Dermis microvascular lymphatic vessel endothelial cell (primary cell): ENCODE measurements around the gene HSF4. TPM values are rescaled to one million over a fixed set of nuclear protein-coding genes. Genes with fewer than 3 reads are reported as not detected.

Experiments used
- DNase-seq, 2 donors: peaks; one replicate each; pipeline versions ENCODE4 v3.0.0 to v3.0.0-alpha.2; 2010; ENCODE audit warnings: low read depth in 2 of 2
- total RNA-seq: library from RNA; depleted of rRNA; stranded (reverse); fragments of >200 nt; gene quantifications from 2 replicates; pipeline ENCODE4 v1.2.1, GENCODE V29; 2014

The HSF4 gene
- total RNA-seq, 1 donor from 2014 or later: 0.77 TPM

DNA sequence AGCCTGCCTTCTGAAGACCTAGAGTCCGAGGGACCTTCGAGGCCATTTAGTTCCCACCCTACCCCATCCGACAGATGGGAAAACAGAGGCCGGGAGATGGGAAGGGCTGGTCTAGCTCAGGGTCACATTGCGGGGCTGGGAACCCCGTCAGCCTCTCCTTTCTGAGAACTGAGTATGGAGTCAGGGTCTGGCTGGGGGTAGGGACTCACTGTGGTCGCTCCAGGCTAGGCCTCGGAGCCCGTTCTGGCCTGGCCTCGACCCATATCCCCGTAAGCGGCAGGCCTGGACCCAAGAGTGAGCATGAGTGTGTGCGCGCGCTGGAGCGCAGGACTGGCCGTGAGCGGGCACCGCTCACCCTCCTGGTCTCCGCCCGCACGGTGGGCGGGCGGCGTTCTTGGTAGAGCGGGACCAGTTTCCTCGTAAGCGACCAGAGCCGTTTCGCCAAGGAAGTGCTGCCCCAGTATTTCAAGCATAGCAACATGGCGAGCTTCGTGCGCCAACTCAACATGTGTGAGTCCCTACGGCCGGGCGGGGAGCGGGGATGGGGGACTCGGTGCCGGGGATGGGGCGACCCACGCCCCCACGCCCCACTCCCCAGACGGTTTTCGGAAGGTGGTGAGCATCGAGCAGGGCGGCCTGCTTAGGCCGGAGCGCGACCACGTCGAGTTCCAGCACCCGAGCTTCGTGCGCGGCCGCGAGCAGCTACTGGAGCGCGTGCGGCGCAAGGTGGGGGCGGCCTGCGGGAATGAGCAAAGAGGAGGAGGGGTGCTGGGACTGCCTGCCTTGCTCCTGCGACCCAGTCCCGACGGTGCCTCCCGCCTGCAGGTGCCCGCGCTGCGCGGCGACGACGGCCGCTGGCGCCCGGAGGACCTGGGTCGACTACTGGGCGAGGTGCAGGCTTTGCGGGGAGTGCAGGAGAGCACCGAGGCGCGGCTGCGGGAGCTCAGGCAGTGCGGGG, 855 bp downstream of the HSF4 start:
- DNase-seq: no peak

DNA sequence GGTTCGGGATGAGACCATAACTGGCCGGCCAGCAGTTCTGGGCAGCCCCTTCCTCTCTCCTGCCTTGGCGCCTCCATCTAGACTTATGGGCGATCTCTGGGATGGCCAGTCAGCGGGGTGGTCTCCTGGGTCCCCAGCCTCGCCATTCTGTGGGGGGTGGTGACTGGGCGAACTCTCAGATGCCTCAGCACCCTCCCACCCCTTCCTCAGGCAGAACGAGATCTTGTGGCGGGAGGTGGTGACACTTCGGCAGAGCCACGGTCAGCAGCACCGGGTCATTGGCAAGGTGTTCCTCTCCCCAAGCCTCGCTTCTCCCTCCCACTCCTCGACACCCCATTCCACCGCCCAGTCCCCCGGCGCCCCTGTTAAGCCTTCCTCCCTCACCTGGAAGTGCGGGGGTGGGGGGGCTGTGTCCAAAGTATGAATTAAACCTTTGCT, 1.6 kb downstream of the HSF4 start:
- DNase-seq: no peak

DNA sequence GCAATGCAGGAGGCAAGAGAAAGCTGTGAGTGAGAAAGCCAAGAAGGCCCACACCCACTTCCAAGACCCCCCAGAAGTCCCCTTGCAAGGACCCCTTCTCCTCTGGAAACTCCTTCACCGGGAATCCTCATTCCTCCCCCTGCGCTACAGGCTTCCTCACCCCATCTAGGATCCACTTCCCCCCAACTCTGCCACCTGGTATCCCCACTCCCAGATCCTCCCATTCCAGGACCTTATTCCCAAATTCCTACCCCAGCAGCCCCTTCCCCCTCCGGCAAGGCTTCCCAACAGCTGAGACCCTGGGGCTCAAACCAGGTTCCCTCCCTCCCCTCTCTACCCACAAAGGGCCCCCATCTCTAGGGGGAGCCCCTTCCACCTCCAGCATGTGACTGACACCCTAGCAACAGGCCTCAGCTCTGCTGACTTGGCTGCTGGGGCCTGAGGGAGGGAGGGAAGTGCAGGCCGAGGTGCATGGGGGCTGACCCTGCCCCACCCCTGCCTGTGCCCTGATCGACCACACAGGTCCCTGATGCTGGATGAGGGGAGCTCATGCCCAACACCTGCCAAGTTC, 2.1 kb downstream of the HSF4 start:
- DNase-seq: no peak

DNA sequence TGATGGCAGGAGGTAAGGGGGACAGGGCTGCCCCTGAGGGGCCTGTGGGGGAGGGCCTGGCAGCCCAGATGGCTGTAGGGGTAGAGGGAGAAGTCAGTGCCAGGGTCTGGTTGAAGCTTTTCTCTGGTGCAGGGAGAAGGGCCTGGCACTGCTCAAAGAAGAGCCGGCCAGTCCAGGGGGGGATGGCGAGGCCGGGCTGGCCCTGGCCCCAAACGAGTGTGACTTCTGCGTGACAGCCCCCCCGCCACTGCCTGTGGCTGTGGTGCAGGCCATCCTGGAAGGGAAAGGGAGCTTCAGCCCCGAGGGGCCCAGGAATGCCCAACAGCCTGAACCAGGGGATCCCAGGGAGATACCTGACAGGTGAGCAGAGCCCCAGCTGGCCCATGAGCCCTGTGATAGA, 3.0 kb downstream of the HSF4 start:
- DNase-seq: no peak

DNA sequence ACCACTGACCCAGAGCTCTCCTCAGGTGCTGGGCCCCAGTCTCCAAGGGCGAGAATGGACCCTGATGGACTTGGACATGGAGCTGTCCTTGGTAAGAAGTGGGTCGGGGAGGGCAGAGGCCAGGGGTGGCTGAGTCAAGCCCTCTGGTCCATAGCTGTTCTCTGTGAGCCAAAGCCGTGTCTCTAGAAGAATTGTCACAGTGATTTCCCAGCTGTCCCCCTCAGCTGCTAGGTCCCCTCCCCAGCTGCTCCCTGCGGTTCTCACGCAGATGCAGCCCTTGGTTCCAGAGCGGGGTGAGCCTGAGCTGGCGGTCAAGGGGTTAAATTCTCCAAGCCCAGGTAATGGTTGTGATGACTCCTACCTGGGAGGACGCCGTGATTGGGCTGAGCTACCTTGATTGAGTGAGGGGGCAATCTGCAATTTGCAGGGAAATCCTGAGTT, 4.5 kb downstream of the HSF4 start:
- DNase-seq: no peak

DNA sequence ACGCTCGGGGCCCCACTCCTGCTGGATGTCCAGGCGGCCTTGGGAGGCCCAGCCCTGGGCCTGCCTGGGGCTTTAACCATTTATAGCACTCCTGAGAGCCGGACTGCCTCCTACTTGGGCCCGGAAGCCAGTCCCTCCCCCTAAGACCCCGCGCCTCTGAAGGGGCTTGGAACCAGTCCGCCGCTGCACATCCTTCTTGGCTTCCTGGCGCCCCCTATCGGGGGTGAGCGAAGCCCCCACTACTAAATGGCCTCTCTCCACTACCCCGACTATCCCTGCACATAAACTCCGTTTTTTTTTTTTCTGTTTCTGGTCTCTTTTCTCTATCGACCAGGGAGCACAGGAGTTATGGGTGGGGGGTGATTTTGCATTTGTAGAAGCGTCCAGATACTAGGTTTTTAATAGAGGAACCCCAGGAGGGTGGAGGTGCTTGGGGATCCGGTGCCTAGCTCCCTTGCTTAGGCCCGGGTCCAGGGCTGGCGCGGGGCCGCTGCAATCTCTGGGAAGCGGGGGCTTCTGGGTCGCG, 5.2 kb downstream of the HSF4 start:
- DNase-seq: peak in 1 of 2 donors; percentile 40

DNA sequence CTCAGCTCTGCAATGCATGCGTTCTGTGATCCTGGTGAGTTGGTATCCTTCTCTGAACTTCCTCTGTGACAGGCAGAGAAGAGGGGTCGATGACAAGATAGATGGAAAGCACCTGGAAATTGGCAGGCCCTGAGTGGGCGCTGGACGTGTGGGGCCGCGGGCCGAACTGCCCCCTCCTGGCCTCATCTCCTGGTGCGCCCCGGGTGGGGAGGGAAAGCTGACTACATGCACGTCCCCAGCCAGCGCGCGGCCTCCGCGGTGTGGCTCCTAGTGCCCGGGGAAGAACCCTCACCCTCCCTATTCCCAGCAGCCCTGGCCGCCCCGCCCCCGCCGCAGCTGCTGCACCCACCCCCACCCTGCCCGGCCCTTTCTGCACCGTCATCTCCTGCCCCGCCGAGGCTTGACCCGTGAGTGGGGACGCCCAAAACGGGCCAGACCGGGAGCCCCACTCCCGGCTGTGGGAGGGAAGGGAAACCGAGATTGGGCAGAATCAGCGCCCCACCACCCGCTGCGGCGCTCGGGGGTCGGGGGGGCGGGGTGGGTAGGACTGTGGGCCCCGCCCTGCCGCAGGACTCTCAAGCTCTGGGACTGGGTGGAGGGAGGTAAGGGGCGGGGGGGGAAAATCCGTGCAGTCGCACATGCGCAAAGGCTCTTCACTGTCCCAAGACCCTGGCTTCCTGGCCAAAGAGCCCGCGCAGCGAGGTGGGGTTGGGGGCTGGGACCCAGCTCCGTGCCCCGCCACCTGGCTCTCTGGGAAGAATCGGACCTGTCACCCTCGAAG, 5.8 kb downstream of the HSF4 start, which contains the start of gene NOL3:
NOL3 (plus strand) TSS at position 371 of the 781 bp plus-strand sequence.
- DNase-seq: peak; percentile 68 to 85

DNA sequence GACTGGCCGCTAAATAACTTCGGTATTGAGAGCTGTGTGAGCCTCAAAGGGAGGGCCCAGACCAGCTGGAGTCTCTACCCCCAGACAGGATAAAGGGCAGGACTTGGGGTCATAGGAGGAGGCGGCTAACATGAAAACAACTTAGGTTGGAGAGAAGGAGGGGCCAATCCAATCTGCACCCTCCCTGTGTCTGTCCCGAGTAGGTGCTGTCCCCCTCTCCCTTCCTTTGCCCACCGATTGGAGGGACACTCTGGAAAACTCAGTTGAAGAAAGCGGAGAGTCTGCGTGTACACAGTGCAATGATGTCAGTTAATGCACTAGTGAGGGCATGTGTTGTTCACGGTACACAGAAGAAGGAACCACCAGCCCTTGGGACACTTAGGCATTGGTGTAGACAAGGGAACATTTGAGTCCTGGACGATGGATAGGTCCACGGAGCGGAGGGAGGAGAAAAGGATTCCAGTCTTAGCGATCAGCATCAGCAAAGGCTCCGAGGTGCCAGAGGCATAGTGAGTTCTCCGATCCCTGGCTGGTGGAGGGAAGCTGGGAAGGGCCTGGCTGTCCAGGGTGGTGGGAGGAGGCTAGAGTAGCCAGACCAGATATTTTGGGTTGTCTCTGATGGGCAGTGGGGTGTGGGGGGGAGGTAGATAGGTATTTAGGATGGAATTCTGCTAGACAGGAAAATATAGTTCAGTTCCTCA, 6.6 kb downstream of the HSF4 start:
- no peak for DNase-seq

DNA sequence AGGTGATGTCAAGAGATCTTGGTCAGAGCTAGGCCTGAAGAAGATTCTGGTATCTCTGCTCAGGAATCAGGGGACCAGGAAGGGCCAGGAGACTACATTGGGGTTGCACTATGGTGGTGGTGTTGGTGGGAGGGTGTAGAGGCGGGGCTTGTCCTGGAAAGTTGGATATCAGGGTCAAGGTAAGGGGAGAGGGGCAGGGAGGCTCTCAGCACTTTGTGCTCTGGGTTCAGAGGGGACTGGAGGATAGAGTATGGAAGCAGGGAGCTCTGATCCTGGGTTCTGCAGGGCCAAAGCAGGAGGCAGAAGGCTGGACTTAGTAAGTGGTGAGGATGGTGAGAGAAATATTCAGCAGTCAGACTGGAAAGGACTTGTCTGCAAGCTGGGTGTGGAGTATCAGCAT, 8.8 kb downstream of the HSF4 start:
- no peak for DNase-seq

DNA sequence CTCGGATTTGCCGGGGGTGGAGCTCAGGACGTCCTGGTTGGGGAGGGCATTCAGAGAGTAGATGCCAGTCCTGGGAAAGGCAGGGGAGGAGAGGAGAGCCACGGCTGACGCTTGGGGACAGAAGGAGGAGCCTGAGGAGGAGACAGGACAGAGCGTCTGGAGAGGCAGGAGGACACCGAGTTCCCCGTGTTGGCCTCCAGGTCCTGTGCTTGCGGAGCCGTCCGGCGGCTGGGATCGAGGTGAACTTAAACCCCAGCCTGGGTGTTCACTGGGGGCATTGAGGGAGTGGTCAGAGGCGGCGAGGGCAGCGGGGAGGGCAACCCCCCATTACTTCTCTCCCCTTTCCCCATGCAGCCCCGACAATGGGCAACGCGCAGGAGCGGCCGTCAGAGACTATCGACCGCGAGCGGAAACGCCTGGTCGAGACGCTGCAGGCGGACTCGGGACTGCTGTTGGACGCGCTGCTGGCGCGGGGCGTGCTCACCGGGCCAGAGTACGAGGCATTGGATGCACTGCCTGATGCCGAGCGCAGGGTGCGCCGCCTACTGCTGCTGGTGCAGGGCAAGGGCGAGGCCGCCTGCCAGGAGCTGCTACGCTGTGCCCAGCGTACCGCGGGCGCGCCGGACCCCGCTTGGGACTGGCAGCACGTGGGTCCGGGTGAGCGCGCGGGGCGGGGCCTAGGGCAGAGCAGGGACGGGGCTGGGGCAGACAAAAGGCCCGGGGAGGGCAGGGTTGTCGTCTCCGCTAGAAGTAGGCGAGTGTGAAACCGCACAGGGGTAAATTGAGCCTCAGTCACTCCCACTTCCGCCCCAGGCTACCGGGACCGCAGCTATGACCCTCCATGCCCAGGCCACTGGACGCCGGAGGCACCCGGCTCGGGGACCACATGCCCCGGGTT, 9.5 kb downstream of the HSF4 start:
- peak; percentile 70 to 94 for DNase-seq

DNA sequence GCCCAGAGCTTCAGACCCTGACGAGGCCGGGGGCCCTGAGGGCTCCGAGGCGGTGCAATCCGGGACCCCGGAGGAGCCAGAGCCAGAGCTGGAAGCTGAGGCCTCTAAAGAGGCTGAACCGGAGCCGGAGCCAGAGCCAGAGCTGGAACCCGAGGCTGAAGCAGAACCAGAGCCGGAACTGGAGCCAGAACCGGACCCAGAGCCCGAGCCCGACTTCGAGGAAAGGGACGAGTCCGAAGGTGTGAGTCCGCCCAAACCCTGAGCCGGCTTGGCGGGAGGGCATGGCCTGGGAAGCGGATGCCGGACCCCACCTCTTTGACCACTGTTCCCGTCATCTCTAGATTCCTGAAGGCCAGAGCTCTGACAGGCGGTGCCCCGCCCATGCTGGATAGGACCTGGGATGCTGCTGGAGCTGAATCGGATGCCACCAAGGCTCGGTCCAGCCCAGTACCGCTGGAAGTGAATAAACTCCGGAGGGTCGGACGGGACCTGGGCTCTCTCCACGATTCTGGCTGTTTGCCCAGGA, 10.2 kb downstream of the HSF4 start:
- no peak for DNase-seq

DNA sequence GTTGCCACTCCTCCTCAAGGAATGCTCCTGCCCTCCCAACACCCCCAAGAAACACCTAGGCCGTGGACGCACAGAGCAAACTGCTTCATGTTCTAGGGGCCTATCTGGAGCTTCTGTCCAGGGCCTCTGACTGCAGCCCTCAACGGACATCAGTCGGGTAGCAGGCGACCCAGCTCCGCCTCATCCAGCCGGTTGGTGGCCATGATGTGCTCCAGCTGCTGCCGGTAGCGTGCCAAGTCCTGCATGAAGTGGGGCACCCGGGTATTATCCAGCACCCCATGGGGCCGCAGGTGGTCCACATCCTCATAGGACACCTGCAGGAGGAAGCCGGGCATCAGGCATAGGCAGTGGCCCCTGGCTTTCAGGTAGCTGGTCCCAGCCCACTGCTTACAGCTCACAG, 12.1 kb downstream of the HSF4 start:
- no peak for DNase-seq

DNA sequence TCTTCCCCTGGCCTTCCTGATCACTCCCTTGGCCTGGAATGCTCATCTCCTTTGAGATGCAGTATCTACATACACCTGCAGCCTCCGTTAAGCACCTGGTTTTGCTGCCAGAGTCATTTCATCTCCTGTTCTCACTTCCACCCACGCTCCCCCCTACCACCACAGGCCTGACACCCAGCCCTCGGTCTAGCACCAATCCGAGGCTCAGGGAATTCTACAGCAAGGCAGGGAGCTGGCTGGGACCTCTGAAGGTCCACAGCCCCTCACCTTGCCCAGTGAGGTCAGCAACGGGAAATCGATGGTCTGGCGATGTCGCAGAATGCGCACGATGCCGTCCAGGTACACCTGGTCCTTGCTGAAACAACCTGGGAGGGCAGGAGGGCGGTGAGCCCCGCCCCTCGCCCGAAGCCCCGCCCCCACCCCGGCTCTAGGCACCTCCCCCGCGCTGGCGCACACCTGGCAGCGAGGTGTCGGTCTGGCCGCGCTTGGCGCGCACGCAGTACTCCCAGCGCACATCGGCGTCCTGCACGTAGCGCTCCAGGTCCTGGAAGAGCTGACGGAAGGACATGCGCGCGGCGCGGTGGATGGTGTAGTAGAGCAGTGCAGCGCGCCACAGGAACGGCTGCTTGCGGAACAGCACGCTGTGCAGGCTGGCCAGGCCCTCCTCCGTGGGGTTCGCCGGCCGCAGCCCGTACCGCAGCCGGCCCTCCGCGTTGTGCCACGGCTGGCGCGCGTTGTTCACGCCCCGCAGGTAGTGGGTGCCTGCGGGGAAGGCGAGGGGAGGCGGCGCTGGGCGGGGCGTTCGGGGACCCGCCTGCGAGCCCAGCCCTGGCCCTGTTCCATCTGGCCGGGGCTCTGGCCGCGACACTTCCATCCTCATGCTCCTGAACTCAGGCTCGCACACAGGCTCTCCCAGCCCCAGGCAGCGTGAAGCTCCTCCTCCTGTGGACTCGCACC, 13.5 kb downstream of the HSF4 start:
- DNase-seq: peak in 1 of 2 donors; percentile 57

DNA sequence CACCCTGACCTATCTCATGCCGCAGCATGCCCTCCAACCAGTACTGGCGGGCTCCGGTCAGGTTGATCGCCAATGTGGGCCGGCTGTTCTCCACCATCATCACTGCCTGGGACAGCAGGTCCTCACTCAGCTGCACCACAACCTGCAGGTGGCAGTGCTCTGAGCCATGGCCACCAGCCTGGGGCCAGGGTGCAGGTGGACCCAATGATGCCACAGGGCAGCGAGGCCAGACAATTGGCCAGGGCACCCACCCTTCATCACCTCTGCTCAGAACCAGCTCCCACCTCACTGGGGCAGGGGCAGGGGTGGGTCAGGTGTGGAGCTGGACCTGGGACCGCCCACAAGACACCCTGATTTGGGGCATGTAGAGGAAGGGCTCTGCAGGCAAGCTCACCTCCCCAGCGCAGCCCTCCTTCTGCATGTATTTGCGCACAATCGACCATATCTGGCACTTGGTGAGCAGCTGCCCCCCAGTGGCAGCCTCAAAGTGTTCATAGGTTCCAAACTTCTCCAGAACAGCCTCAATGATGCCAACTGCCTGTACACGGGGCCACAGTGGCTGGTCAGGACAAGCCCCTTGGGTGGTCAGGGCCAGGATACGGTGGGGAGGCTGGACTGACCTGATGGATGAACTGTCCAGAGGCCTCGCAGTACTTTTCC, 15.0 kb downstream of the HSF4 start:
- peak in 1 of 2 donors; percentile 24 for DNase-seq

DNA sequence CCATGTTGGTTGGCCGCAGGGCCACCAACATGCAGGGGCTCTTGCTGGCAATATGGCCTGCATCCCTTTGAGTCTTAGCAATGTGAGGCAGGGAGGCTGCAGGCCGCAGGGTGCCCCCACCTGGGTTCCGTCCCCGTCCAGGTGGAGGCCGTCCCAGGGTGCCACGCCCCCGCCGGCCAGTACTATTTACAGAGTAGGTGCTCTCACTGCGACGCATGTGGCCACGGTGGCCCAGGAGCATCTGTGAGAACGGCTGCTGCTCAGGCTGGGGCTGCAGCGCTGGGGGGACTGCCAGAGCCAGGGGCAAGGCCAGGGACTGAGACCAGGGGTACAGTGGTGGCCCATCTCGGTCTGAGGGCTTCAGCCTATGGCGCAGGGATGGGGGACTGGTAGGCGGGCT, 15.6 kb downstream of the HSF4 start:
- DNase-seq: no peak

DNA sequence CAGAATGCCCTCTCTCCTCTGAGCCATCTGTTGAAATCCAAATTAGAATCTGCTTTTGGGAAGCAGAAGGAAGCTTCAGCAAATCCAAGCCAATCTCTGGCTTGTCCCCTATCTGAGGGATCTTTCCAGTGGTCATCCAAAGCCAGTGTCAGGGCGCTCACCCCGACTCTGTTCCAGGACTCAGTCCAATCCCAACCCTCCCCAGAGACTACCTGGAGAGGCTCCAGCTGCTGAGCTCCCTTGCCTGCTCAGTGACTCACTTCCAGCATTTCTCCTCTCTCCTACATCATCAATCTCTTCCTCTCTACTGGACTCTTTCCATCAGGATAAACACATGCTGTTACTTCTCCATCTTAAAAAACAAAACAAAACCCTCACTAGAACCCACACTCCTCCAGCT, 16.8 kb downstream of the HSF4 start:
- peak in 1 of 2 donors; percentile 70 for DNase-seq

DNA sequence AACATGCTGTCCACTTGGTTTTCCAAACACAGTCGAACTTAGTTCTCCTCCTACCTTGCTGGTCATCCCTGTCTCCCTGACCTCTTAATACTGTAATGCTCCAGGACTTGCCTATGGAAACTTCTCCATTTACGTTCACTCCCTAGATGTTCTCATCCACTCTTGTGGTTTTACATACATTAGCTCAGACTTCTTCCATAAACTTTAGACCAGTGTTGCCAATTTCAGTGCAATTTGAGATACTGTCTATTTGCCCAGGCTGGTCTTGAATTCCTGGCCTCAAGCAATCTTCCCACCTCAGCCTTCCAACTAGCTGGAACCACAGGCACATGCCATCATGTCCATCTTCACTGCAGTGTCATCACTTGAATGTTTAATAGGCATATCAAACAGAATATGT, 17.7 kb downstream of the HSF4 start:
- no peak for DNase-seq

DNA sequence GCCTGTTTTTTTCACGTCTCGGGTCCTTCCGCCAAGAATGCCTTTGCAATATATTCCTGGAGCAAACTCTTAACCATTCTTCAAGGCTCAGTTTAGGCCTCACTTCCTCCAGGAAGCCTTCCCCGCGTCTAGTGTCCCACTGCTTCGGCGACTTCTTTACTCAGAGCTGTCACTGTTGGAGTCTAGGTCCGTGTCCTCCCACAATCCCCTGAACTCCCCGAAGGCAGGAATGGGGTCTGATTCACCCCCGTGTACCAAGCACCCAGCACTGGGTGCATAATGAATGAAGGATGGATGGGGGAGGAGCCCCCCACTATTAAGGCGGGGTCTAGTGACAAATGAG, 18.7 kb downstream of the HSF4 start:
- DNase-seq: no peak
